Frontal cortex (tissue), 4 donors: Measurements from ENCODE around the gene GAB2. TPM values are rescaled to one million over a fixed set of nuclear protein-coding genes. Genes with fewer than 3 reads are reported as not detected.
"Not testable (repeated sequence)": the region's sequence is repeated elsewhere in the genome, so short reads cannot be mapped to it uniquely, and the experiment has no call there.

ENCODE experiments used
- DNase-seq, 2 donors: peaks; one replicate each; pipeline ENCODE4 v3.0.0; 2012; ENCODE audit warnings: low spot score in 2 of 2
- FAIRE-seq: peaks from 2 replicates; lab custom pipeline; 2012; peaks lifted over from hg19 to GRCh38; lab: Jason Lieb, UNC
- total RNA-seq: library from RNA; depleted of rRNA; stranded (reverse); fragments of >200 nt; gene quantifications from one replicate; pipeline ENCODE4 v1.2.3, GENCODE V29; 2014
- donor health status: control.
- donor health status: control.
- donor health status: control.

The GAB2 gene
- total RNA-seq, 1 donor from 2014 or later, result 20.8 TPM

DNA sequence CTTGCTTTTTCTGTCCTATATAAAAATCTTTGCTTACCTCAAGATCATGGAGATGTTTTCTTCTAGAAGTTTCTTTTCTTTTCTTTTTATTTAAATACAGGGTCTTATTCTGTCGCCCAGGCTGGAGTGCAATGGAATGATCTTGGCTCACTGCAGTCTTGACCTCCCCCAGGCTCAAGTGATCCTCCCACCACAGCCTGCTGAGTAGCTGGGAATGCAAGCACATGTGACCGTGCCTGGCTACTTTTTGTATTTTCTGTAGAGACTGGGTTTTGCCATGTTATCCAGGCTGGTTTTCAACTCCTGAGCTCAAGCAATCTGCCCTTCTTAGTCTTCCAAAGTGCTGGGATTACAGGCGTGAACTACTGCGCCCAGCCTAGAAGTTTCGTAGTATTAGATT is 183.6 kb downstream of the GAB2 start:
- DNase-seq (no peak), FAIRE-seq (no peak)

DNA sequence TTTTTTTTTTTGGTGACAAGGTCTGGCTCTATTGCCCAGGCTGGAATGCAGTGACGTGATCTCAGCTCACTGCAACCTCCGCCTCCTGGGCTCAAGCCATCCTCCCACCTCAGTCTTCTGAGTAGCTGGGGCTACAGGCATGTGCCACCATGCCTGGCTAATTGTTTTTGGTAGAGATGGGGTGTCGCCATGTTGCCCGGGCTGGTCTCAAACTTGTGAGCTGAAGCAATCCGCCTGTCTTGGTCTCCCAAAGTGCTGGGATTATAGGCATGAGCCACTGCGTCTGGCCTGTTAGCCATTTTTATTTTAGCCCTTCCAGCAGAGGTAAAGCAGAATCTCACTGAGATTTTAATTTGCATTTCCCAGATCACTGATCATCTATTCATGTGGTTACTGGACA is 184.6 kb downstream of the GAB2 start:
- not testable (repeated sequence) for FAIRE-seq

DNA sequence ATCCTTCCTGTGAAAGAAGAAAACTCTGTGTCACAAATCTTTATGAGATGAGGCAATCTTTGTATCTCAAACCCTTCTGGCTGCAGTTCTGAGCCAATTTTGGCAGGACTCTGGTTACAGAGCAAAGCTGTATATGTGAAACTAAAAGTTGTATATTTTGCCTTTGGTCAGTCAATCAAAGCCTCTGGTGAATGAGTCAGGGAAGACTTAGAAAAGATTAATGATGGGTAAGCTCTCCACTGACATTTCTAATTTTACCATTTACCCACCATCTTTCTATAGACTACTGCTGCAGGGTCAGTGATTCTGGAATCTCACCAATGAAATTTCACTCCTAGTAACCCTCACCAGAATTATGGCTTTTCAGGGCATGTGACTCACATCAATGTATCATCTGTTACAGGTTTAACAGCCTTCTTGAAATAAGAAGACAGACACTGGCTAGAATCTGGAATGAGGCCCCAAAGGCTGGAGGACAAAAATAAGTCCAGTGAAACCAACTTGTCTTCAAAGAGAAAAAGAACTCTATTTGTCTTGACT is 185.6 kb downstream of the GAB2 start:
- DNase-seq (no peak), FAIRE-seq (no peak)

More for the DNA sequence above, 184.6 kb downstream of the GAB2 start:
- DNase-seq, result not testable (repeated sequence)

DNA sequence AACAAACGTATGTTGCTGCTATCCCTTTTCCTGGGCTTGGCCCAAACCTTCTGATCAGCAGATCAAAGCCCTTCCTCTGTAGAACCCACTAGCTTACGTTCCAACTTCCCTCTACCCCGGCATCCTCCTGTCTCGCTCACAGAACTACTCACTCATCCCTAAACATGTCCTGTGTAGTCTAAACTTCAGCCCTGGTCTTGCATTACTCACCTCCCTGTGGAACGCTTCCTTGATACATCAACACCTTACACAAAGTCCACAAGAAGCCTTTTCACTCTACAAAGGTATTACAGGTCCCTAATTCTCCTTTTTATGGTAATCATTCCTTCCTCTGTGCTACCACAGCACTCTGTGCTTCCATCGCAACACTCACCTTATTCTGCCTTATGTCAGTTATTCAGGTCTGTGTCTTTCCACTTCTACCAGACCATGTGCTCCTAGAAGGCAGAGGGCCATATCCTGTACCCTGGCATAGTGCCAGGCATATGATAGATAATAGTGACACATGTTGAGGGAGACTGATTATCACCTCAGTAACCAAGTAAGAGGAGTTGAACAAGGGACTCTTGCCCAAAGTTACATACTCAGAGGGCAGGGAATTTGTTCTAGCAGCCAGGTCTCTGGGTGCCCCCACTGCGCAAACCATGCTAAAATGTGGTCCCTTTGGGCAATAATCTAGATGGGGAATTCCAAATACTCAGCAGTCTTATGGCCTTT is 187.3 kb downstream of the GAB2 start:
- FAIRE-seq (no peak), DNase-seq (no peak)

DNA sequence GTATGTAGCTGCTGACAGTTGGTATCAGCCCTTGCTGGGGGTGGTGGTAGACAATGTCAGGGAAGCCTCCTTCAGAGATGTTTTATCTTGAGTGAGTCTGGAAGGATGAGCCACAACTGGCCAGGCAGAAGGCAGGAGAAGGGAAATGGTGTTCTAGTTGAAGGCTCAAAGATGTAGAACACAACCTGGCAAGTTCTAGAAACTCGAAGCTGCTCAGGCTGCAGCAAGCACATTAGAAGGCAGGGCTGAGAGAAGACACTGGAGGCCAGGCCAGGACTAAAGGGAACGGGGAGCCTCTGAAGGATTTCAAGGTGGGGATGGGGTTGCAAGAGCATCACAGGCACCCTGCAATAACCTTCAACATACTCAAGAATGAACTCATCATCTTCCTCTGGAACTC is 188.5 kb downstream of the GAB2 start:
- DNase-seq (no peak), FAIRE-seq (no peak)

DNA sequence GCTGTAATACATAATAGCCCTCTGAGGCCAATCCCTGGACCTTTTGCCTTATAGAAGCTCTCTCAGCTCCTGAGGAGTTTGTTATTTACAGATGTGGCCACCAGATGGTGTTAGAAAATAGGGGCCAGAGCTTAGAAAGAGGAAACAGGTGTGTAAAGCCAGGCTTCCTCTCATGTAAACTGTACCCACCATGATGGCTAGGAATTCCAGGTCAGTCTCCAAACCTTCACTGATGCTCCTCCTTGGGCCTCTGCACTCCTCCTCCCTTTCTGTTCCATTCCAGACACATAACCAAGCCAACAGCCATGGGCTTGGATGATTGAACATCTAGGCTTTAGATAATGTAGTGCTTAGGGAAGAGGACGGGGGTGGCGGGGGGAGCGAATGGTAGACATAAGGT is 189.2 kb downstream of the GAB2 start:
- no peak for FAIRE-seq

DNA sequence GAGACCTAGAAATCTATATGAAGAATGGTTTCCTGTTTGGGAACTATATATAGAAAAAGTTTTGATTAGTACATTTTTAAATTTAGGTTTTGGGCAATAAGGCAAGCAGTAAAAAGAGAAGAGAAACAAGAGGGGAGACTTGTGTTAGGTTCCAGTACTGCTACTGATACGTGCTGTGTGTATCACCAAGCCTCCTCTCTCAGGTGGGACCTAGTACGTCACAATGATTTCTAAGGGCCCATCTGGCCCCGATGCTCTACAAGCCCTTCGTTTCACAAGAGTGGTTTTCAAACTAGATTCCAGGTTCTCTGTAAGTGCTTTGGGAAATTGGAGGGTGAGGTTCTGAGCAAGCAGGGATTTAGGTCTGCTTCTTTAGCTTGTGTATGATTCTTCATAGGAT is 189.7 kb downstream of the GAB2 start:
- FAIRE-seq (no peak), DNase-seq (no peak)

More for the DNA sequence above, 189.2 kb downstream of the GAB2 start:
- peak; percentile 37 to 54 for DNase-seq

DNA sequence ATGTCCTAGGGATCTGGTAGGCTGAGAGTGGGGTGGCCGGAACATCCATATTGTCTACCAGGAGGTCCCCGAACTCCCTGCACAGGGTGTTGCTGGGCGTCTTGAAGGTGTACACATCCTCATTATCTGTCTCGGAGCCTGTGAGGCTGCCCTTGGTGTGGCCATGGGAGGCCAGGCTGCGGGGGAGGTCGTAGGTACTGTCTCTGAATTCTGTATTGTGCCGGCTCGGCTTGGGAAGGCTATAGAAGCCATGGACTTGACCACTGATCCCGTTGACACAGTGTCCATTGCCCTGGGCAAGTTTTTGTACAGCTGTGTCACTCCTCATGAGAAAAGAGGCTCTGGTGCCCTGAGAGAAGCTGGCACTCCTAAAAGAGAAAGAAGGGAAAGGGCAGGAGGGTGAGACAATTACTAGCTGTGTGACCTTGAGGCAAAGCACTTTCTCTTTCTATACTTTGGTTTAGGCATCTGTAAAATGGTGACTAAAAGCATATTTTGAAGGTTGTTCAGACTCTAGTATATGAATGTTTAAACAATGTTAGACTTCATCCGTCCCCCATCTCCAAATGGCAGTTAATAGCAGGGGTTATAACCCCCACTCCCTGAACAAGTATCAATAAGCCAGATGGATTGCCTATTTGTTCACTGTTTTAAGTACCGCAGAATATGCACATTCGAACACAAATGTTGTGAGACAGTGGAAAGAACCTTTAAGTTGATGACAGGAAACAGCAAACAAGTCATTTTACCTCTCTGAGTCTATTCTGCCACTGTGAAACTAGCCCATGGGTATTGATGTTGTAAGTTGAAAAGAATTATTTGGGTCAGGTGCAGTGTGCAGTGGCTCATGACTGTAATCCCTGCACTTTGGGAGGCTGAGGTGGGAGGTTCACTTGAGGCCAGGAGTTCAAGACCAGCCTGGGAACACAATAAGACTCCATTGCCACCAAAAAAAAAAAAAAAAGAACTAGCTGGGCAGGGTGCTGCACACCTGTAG is 190.6 kb downstream of the GAB2 start:
- no peak for DNase-seq
- FAIRE-seq, result no peak

DNA sequence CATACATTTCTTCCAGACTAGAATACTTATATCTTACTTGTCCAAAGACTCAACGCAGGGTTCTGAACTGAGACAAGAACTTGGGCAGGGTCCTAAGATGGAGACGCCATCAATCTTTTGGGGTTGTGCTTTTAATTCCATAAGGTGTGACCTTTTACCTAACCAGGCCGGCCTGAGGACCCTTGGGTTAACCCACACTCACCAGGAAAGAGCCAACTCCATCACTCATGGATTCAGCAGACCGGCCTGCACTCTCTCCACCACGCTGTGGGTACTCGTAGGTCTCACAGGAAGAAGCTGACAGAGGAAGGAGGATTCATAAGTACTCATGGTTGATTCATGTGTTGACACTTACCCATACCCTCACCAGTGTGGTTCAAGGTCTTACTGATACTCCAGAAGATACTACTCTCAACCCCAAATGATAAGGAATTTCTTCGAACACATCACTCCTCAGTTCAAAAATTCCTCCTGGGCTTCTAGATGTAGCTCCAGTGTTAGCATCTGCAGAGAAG is 192.7 kb downstream of the GAB2 start:
- FAIRE-seq, result no peak

DNA sequence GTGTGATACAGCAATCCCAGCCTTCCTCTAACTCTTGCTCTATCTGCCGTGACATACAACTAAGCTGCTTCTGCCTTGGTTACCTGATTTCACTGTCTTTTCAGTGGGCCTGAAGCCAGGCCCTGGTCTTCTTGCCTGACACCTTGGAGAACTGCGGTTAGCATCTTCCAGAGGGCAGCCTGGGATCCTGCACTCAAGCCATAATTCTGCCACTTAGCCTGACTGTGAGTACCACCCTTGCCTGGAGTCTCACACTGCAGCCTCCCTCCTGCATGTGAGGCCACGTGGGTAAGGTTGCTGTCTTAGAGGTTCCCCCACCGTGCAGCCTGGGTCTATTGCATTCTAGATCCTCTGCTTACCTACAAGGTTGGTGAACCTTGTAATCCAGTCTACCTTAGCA is 193.1 kb downstream of the GAB2 start:
- FAIRE-seq (no peak), DNase-seq (no peak)

More for the DNA sequence above, 192.7 kb downstream of the GAB2 start:
- DNase-seq, result no peak

DNA sequence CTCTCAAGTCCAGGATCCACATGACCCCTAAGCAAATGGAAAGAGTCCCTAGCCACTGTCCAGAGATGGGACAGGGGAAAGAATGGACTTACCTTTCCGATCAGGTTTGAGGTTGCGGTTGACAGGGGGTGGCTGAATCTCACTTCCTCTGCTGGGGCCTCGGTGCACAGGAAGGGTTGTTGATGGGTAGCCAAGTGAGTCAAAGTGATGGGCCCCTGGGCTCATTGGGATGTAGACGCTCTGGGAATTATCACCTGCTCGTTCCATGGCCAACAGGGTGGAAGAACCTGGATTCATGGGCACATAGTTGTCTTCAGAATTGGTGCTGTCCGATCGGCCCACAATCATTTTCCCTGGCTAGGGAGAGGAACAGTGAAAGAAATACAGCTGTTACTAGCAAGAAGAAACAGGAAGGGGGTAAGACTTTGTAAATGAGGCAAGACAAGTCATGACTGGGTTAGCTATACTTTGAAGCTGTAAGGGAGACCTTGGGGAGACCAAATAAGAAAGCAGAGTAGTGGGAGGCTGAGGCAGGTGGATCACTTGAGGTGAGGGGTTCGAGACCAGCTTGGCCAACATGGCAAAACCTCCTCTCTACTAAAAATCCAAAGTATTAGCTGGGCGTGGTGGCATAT is 194.2 kb downstream of the GAB2 start:
- FAIRE-seq (no peak), DNase-seq (no peak)

DNA sequence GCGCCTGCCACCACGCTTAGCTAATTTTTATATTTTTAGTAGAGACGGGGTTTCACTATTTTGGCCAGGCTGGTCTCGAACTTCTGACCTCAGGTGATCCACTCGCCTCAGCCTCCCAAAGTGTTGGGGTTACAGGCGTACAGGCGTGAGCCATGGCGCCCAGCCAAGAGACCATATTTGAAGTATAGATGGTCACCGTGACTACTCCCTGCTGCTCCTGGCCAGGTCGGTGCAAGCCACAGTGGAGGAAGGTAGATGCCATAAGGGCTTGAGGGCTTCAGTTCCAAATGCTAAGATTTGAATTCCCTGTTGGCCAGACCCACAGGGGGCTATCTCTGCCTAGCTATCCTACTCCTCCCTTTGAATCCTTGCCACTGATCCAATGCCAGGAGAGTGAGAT is 194.9 kb downstream of the GAB2 start:
- DNase-seq, FAIRE-seq: not testable (repeated sequence)

DNA sequence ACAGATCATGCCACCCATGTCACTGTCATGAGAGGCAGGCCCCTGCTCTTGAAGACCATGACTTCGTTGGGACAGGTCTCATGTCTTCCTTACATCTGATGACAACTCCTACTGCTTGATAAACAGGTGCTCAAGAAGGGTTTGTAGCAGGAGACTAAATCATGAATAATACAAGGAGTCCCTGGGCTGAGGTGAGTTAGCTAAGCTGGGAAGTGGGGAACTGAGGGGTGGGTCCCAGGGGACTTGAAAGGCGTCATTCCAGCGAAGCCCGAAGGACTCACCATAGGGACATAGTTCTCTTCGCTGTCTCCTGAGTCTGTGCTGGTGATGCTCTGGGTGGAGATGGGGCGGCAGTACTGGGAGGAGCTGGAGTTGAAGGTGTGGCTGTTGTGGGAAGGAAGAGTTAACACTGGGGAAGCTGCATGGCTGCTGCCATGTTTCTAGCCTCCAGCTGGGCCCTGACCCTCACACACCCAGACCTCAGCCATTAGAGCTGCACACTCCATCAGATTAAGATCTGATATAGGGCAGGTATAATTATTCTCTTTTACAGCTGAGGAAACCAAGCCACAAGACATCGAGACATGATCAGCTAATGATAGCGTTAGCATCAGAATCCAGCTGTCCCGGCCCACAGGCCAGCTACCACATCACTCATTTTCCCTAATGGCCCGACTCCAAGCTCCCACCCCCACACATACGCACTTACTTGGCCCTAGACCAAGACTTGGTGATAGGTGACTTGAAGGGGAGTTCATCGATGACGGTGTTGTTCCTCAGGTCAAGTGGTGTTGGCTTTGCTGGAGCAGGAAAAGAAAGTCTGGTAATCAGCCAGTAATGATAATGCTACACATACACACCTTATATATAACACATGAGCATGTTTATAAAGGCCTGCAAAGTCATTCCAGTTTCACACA is 196.0 kb downstream of the GAB2 start:
- FAIRE-seq, result no peak

DNA sequence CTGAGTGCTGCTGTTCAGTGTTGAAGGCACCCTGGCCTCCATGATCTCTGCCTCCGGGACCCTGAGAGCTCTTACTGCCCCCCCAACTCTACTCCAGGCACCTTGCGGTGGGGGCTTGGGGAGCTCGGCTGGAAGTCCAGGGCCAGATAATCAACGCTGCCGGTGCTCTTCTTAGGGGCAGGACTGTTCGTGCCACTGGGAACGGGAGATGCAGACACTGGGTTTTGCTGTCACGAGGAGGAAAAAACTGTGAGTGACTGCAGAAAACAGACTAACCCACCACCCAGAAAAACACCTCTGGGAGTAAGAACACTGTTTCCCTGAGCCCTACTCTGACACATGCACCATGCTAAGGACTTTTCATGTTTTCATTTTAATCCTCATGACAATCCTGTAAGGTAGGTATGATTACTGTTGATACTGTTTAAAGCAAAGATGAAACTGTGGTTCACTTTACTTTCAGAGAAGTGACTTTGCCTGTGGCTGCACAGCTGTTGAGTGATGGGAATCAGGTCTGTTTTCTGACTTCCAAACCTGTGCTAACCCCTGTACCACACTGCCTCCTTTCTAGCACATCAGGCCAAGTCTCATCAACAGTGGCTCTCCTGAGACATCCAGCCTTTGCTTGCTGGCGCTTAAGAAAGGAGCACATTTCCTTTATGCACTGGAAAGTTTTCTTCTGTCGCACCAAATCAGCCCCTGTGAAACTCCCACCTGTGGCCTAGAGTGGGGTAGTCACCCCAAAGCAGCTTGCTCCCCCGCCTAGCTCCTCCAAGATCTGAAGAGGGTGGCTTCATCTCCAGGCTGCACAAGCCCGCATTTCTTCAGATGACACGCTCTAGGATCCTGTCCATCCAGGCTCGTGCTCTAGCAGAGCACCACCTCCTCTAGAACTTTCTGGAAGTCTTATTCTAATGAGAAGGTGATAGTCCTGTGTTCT is 197.1 kb downstream of the GAB2 start:
- FAIRE-seq (no peak), DNase-seq (no peak)

More for the DNA sequence above, 196.0 kb downstream of the GAB2 start:
- DNase-seq, result no peak

DNA sequence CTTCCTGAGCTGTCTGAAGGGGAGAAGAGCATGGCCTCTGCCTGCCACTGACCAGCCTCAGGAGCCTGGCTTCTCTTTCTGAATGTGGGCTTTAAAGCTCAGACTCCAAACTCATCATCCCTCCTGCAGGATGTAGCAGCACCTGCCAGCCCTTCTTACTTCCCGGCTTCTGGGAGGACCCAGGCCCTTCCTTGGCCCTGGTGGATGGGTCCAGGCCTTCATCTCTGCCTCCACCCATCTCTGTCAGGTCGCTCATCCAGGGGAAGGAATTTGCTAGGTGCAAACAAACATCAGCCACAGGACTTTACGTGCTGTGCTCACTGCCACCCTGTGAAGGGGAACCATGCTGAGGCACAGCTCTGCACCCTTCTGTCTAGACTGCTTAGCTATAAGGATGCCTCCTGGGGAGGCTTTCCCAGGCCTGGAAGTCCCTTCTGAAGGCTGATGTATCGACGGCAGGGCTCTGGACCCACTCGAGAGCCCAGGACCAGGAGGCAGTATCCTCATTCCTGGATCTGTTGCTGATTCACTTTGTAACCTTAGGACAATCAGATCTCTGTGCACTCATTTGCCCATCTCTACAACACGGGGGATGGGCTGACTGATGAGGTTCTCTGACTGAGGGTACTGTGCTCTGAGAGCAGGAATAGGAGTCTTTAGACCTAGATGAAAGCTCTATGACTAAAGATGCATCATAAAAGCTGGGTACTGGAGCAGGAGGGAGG is 198.0 kb downstream of the GAB2 start:
- DNase-seq, result no peak
- FAIRE-seq, result no peak

DNA sequence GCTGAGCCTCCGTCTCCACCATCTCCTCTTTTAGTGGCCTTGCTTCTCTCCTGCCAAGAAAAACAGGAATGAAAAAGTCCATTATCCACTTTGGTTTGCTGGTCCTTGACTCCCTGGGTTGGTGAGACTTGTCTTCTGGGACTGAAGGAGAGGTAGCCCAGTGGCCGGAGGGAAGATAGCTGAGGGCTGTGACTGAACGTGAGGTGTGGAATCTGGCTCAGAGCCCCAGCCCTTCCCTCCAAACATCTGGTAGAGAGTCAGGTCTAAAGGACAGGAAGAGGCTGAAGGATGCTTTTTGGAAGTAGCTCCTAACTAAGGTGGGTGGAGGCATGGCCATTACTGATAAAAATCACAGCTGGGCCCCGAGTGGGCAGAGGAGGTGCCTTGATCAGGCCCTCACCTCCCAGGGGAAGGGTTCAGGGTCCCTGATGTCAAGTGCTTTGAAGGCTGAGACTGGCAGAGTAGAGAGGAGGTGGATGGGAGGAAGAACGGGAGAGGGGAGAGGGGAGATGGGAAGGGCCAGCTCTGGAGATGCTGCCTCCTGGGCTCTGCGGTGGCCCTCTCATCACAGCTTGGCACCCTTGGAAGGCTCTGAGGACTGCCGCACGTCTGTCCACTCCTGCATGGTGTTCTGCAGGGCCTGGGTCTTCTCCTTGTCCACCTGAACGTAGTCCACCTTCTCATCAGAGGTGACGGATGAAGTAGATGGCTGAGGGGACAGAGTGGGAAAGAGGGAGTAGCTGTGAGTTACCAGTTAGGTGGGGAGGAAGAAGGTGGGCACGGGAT is 198.7 kb downstream of the GAB2 start:
- FAIRE-seq, result no peak
- DNase-seq, result no peak
